SHP77 treated with DMSO at 0.1 percent for 48 hours (cell line): ENCODE measurements around the gene LINGO1.

Experiments used
- DNase-seq: peaks from one replicate; lab custom pipeline; 2025; lab: John Stamatoyannopoulos, UW

LINGO1 gene

GRCh38 chr15:77657634-77658238 is 25.0 kb upstream of the LINGO1 start:
- DNase-seq, result no peak

- no peak for DNase-seq
Observed at GRCh38 chr15:77656294-77656693, 23.6 kb upstream of the LINGO1 start.

- no peak for DNase-seq
Observed at GRCh38 chr15:77654975-77655374, 22.3 kb upstream of the LINGO1 start.

GRCh38 chr15:77653832-77654480 is 21.2 kb upstream of the LINGO1 start:
- DNase-seq, result no peak

- DNase-seq, result no peak
Observed at GRCh38 chr15:77650265-77650664, 17.6 kb upstream of the LINGO1 start.

- no peak for DNase-seq
Observed at GRCh38 chr15:77649610-77650009, 16.9 kb upstream of the LINGO1 start.

GRCh38 chr15:77649017-77649416 is 16.3 kb upstream of the LINGO1 start:
- DNase-seq, result no peak

GRCh38 chr15:77647961-77648360 is 15.2 kb upstream of the LINGO1 start:
- no peak for DNase-seq

GRCh38 chr15:77646104-77646694 is 13.5 kb upstream of the LINGO1 start:
- DNase-seq, result no peak

GRCh38 chr15:77645602-77646001 is 12.9 kb upstream of the LINGO1 start:
- no peak for DNase-seq

- DNase-seq, result no peak
Observed at GRCh38 chr15:77644543-77645247, 12.0 kb upstream of the LINGO1 start.

- DNase-seq, result no peak
Observed at GRCh38 chr15:77643764-77644163, 11.1 kb upstream of the LINGO1 start.

- no peak for DNase-seq
Observed at GRCh38 chr15:77642793-77643430, 10.2 kb upstream of the LINGO1 start.

- no peak for DNase-seq
Observed at GRCh38 chr15:77641999-77642398, 9.3 kb upstream of the LINGO1 start.

- DNase-seq, result no peak
Observed at GRCh38 chr15:77640615-77641014, 7.9 kb upstream of the LINGO1 start.

GRCh38 chr15:77639431-77639830 is 6.7 kb upstream of the LINGO1 start:
- DNase-seq, result no peak

- DNase-seq, result no peak
Observed at GRCh38 chr15:77637851-77638692, 5.4 kb upstream of the LINGO1 start.

- no peak for DNase-seq
Observed at GRCh38 chr15:77636209-77636608, 3.5 kb upstream of the LINGO1 start.

- DNase-seq, result no peak
Observed at GRCh38 chr15:77634266-77634962, 1.7 kb upstream of the LINGO1 start.

- no peak for DNase-seq
Observed at GRCh38 chr15:77633913-77634265, 1.2 kb upstream of the LINGO1 start.
